H1 (cell line): ENCODE results near the gene MROH2B.

Experiments
- BRCA1 ChIP-seq: IDR thresholded peaks from 2 replicates; pipeline ENCODE4 v1.6.1; 2012; ENCODE audit warnings: low read depth, low read length, improper control_type of control experiment
- CHD2 ChIP-seq: IDR thresholded peaks from 2 replicates; pipeline ENCODE4 v1.6.1; 2012; ENCODE audit warnings: low read length, improper control_type of control experiment
- CREB1 ChIP-seq: IDR thresholded peaks from 2 replicates; pipeline ENCODE4 v1.6.1; 2012; ENCODE audit warnings: inconsistent platforms
- CTCF ChIP-seq, 3 experiments: IDR thresholded peaks; 1 replicate in 2 of 3; 2 replicates in 1 of 3; pipeline versions ENCODE4 v1.5.1 to v1.6.1; 2011; ENCODE audit warnings: low read length in 3 of 3, mild to moderate bottlenecking in 3 of 3, inconsistent platforms in 2 of 3, low read depth in 1 of 3, moderate library complexity in 1 of 3; ENCODE audit not compliant: insufficient read depth in 1 of 3; ENCODE audit errors: control extremely low read depth in 1 of 3
- EZH2 ChIP-seq: fragments of 200-600 bp; sonication (generic); IDR thresholded peaks from 2 replicates; pipeline ENCODE4 v1.7.1; 2012; ENCODE audit warnings: low read depth, mild to moderate bottlenecking, moderate library complexity, low read length, inconsistent platforms; ENCODE audit not compliant: severe bottlenecking
- NRF1 ChIP-seq: IDR thresholded peaks from 2 replicates; pipeline ENCODE4 v1.6.1; 2011; ENCODE audit warnings: mild to moderate bottlenecking, low read depth, low read length, improper control_type of control experiment
- POLR2A ChIP-seq, 2 experiments: IDR thresholded peaks; 1 replicate in 1 of 2; 2 replicates in 1 of 2; pipeline ENCODE4 v1.6.1; 2011; ENCODE audit warnings: low read depth in 2 of 2, low read length in 2 of 2, mild to moderate bottlenecking in 2 of 2; ENCODE audit errors: control extremely low read depth in 1 of 2
- POLR2AphosphoS5 ChIP-seq: IDR thresholded peaks from 2 replicates; pipeline ENCODE4 v1.6.1; 2011; ENCODE audit warnings: low read depth, low read length
- RAD21 ChIP-seq, 2 experiments: IDR thresholded peaks in 1 of 2; conservative IDR thresholded peaks in 1 of 2; 2 replicates each; pipeline ENCODE4 v1.6.1; 2011; ENCODE audit warnings: low read depth in 2 of 2, low read length in 2 of 2, improper control_type of control experiment in 1 of 2, inconsistent platforms in 1 of 2, mild to moderate bottlenecking in 1 of 2, moderate library complexity in 1 of 2
- RNF2 ChIP-seq: fragments of 200-900, 300-1000 bp; sonication (generic); IDR thresholded peaks from 2 replicates; pipeline ENCODE4 v1.7.1; 2016; ENCODE audit warnings: borderline replicate concordance, low read depth, mild to moderate bottlenecking, antibody characterized with exemption, low read length; ENCODE audit not compliant: poor library complexity, severe bottlenecking; ENCODE audit errors: missing control alignments
- SRF ChIP-seq: IDR thresholded peaks from 2 replicates; pipeline ENCODE4 v1.6.1; 2011; ENCODE audit warnings: mild to moderate bottlenecking, low read depth, low read length, moderate library complexity
- TCF12 ChIP-seq: IDR thresholded peaks from 2 replicates; pipeline ENCODE4 v1.6.1; 2011; ENCODE audit warnings: low read depth, mild to moderate bottlenecking, low read length
- YY1 ChIP-seq: IDR thresholded peaks from 2 replicates; pipeline ENCODE4 v1.6.1; 2011; ENCODE audit warnings: low read depth, mild to moderate bottlenecking, low read length
- ZNF274 ChIP-seq: IDR thresholded peaks from 2 replicates; pipeline ENCODE4 v1.7.0; 2012; ENCODE audit warnings: low read length, borderline replicate concordance; ENCODE audit errors: extremely low read depth

- no peak for TF ChIP-seq ZNF274
- TF ChIP-seq NRF1: no peak
- no peak for TF ChIP-seq YY1
- no peak for TF ChIP-seq SRF
- TF ChIP-seq CREB1: no peak
- TF ChIP-seq CTCF (IDR thresholded peaks at IDR 0.05; ENCODE audit: control extremely low read depth in 1 of 3, insufficient read depth in 1 of 3, low read depth in 1 of 3, low read length in 3 of 3): no peak
- TF ChIP-seq RNF2: no peak
- TF ChIP-seq CHD2: no peak
- TF ChIP-seq POLR2AphosphoS5: no peak
- TF ChIP-seq POLR2A (IDR thresholded peaks at IDR 0.05; ENCODE audit: control extremely low read depth in 1 of 2, low read depth in 2 of 2, low read length in 2 of 2): no peak
- TF ChIP-seq RAD21 (IDR thresholded peaks at IDR 0.05 in 1 of 2, conservative IDR thresholded peaks at IDR 0.05 in 1 of 2; ENCODE audit: low read depth in 2 of 2, low read length in 2 of 2): no peak
- TF ChIP-seq BRCA1: no peak
- TF ChIP-seq EZH2: no peak
- TF ChIP-seq TCF12: no peak
Observed at GRCh38 chr5:40958811-40959210, 112.3 kb downstream of the MROH2B start.
